Neural progenitor cell (in vitro differentiated cells): Measurements from ENCODE around the gene RND3. TPM values are rescaled to one million over a fixed set of nuclear protein-coding genes. Genes with fewer than 3 reads are reported as not detected.

Experiments used
- DNase-seq: peaks from one replicate; pipeline ENCODE4 v3.0.0-alpha.2; 2016; ENCODE audit warnings: low spot score
- H2AFZ ChIP-seq: fragments of 200-600 bp; sonication (generic); replicated peaks from 2 replicates; pipeline ENCODE4 v1.6.1; 2016; ENCODE audit warnings: antibody characterized with exemption
- H3F3A ChIP-seq: fragments of 200-600 bp; sonication (generic); 2 replicates; pipeline ENCODE4 v1.6.1; 2016; ENCODE audit warnings: antibody characterized with exemption, low read depth
- H3K27ac ChIP-seq: fragments of 200-600 bp; sonication (generic); 2 replicates; pipeline ENCODE4 v1.5.1; 2016; ENCODE audit warnings: mild to moderate bottlenecking
- H3K27me3 ChIP-seq: fragments of 200-600 bp; sonication (generic); 2 replicates; pipeline ENCODE4 v1.6.1; 2016; ENCODE audit warnings: mild to moderate bottlenecking, moderate library complexity
- H3K36me3 ChIP-seq: fragments of 200-600 bp; sonication (generic); 2 replicates; pipeline ENCODE4 v1.5.1; 2016
- H3K4me1 ChIP-seq: fragments of 200-600 bp; sonication (generic); 2 replicates; pipeline ENCODE4 v1.6.1; 2016; ENCODE audit warnings: mixed run types
- H3K4me2 ChIP-seq: fragments of 200-600 bp; sonication (generic); 2 replicates; pipeline ENCODE4 v1.6.1; 2016
- H3K4me3 ChIP-seq: fragments of 200-600 bp; sonication (generic); 2 replicates; pipeline ENCODE4 v1.5.1; 2016
- H3K79me2 ChIP-seq: fragments of 200-600 bp; sonication (generic); 2 replicates; pipeline ENCODE4 v1.6.1; 2016; ENCODE audit warnings: low read depth
- H3K9ac ChIP-seq: fragments of 200-600 bp; sonication (generic); 2 replicates; pipeline ENCODE4 v1.6.1; 2016
- H3K9me3 ChIP-seq: fragments of 200-600 bp; sonication (generic); 2 replicates; pipeline ENCODE4 v1.5.1; 2016; ENCODE audit warnings: low read depth
- H4K20me1 ChIP-seq: fragments of 200-600 bp; sonication (generic); 2 replicates; pipeline ENCODE4 v1.6.1; 2016; ENCODE audit warnings: low read depth
- H3K27ac Mint-ChIP-seq: 3 replicates; pipeline ENCODE4 v1.8.0; 2021; ENCODE audit warnings: mixed read lengths
- H3K27me3 Mint-ChIP-seq: 2 replicates; pipeline ENCODE4 v1.8.0; 2022; ENCODE audit warnings: low read depth, mild to moderate bottlenecking, inconsistent platforms, moderate library complexity, mixed read lengths; ENCODE audit not compliant: insufficient read depth
- H3K36me3 Mint-ChIP-seq: 3 replicates; pipeline ENCODE4 v1.8.0; 2021; ENCODE audit warnings: mixed read lengths
- H3K4me1 Mint-ChIP-seq: 3 replicates; pipeline ENCODE4 v1.8.0; 2021; ENCODE audit warnings: mixed read lengths
- H3K4me3 Mint-ChIP-seq: 3 replicates; pipeline ENCODE4 v1.8.0; 2021; ENCODE audit warnings: mild to moderate bottlenecking, moderate library complexity, mixed read lengths
- H3K9me3 Mint-ChIP-seq: 3 replicates; pipeline ENCODE4 v1.8.0; 2020; ENCODE audit warnings: mixed read lengths
- EZH2 ChIP-seq: fragments of 200-600 bp; sonication (generic); IDR thresholded peaks from 2 replicates; pipeline ENCODE4 v1.6.1; 2017; ENCODE audit warnings: antibody characterized with exemption, mild to moderate bottlenecking, moderate library complexity
- EZH2phosphoT487 ChIP-seq: fragments of 200-600 bp; sonication (generic); IDR thresholded peaks from 2 replicates; pipeline ENCODE4 v1.6.1; 2017; ENCODE audit warnings: antibody characterized with exemption
- total RNA-seq: library from RNA; depleted of rRNA; stranded (reverse); fragments of >200 nt; gene quantifications from 2 replicates; pipeline ENCODE4 v1.2.3, GENCODE V29; 2015; ENCODE audit warnings: low replicate concordance
- TF ChIP-seq, protein P1 (sequence below): fragments of 200-600 bp; sonication (generic); IDR thresholded peaks from 2 replicates; pipeline ENCODE4 v1.5.1; 2017; ENCODE audit warnings: antibody characterized with exemption, mild to moderate bottlenecking

RND3 gene
- total RNA-seq, 1 donor from 2014 or later: 4.0 TPM

DNA sequence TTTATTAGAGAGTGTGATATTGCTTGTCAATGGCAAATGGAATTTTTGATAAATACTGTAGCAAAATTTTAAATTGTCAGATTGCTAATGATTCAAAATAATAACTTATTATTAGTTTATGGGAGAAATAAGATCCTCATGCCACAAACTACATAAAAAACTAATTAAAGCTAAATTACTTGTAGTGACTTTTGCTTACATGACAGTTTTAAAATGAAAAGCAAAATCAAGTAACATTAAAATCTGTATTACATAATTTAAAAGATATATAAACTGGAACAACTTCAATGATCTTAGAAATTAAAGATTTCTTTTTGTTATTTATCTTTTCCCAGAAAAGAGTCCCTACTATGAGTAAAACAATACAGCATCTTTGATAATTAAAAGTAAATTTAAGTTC is 17.7 kb upstream of the RND3 start:
- Mint-ChIP-seq H3K9me3 (peaks cover 2% of the 10 kb centered on the region), H3K27ac (no peak overlapping the region), H3K4me3 (no peak overlapping the region), H3K4me1 (no peaks in the 10 kb centered on the region), H3K36me3 (no peaks in the 10 kb centered on the region), H3K27me3 (no peaks in the 10 kb centered on the region)
- no peak for TF ChIP-seq EZH2phosphoT487
- no peak for TF ChIP-seq EZH2
- TF ChIP-seq, protein P1, sequence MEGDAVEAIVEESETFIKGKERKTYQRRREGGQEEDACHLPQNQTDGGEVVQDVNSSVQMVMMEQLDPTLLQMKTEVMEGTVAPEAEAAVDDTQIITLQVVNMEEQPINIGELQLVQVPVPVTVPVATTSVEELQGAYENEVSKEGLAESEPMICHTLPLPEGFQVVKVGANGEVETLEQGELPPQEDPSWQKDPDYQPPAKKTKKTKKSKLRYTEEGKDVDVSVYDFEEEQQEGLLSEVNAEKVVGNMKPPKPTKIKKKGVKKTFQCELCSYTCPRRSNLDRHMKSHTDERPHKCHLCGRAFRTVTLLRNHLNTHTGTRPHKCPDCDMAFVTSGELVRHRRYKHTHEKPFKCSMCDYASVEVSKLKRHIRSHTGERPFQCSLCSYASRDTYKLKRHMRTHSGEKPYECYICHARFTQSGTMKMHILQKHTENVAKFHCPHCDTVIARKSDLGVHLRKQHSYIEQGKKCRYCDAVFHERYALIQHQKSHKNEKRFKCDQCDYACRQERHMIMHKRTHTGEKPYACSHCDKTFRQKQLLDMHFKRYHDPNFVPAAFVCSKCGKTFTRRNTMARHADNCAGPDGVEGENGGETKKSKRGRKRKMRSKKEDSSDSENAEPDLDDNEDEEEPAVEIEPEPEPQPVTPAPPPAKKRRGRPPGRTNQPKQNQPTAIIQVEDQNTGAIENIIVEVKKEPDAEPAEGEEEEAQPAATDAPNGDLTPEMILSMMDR: no peak
- Histone ChIP-seq H3K9ac (no peak overlapping the region), H3K4me1 (no peaks in the 10 kb centered on the region), H3K4me2 (no peak overlapping the region), H3K27ac (no peak overlapping the region), H3K9me3 (no peaks in the 10 kb centered on the region), H3K36me3 (no peaks in the 10 kb centered on the region), H2AFZ (no peak overlapping the region), H3K4me3 (no peak overlapping the region), H3F3A (no peaks in the 10 kb centered on the region), H4K20me1 (no peaks in the 10 kb centered on the region), H3K27me3 (no peaks in the 10 kb centered on the region), H3K79me2 (no peaks in the 10 kb centered on the region)
- no peak for DNase-seq

DNA sequence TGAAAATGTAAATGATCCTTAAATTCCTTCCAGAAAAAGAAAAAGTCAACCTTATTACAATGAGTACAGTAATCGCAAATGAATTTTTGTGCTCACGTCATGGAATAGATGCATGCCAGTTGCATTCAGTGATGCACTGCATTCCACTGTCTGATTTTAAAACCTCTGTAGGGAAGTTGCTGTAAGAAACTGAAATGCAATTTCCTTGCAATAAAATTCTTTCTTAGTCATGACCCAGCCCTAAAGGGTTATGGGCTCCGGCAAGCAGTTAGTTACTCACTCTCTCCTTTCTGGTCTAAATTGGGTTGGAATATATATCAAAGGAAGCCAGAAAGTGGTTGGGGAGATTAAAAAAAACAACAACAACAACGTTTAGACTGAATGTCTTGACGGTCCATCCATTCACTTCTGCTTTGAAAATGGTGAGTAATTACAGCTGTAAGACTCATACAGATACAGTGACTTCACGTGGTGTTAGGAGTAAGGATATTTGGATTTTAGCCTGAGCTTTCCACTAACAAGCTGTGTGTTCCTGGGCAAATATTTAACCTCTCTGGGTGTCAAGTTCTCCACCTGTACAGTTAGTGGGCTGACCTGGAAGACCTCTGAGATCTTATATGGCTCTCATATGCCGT is 8.6 kb upstream of the RND3 start:
- Histone ChIP-seq H3F3A (no peaks in the 10 kb centered on the region), H3K27ac (no peak overlapping the region), H3K4me2 (no peak overlapping the region), H3K36me3 (no peaks in the 10 kb centered on the region), H3K27me3 (no peaks in the 10 kb centered on the region), H4K20me1 (no peaks in the 10 kb centered on the region), H3K9me3 (no peaks in the 10 kb centered on the region), H3K79me2 (no peaks in the 10 kb centered on the region), H2AFZ (no peak overlapping the region), H3K9ac (no peak overlapping the region), H3K4me1 (no peaks in the 10 kb centered on the region), H3K4me3 (no peak overlapping the region)
- Mint-ChIP-seq H3K4me3 (no peak overlapping the region), H3K4me1 (no peaks in the 10 kb centered on the region), H3K27ac (no peak overlapping the region), H3K36me3 (no peaks in the 10 kb centered on the region), H3K9me3 (peaks cover 5% of the 10 kb centered on the region), H3K27me3 (peaks cover 2% of the 10 kb centered on the region)
- no peak for DNase-seq
- TF ChIP-seq EZH2 (no peak), EZH2phosphoT487 (no peak)
- TF ChIP-seq, protein P1: no peak

DNA sequence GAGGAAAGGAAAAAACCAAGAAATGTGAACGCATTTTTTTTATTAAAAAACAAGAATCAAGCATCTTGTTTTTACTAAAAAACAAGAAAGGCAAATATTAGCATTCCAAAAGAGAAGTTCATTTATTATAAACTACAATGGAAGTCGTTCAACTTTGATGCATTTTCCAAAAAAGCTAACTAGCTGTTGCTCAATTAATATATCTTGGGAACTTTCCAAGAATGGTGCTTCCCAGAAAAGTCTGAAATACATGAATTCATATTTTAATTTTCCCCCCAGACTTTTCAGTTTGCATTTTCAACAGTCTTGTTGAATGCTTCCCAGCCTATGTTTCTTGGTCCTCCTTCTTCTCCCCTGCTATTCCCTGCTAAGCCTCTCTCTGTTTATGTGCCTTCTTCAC is 7.5 kb upstream of the RND3 start:
- H3K27ac ChIP-seq: no peak overlapping the region
- H3K4me1 Mint-ChIP-seq: no peaks in the 10 kb centered on the region

More for the DNA sequence above, 7.5 kb upstream of the RND3 start:
- no peaks in the 10 kb centered on the region for H3K27me3 ChIP-seq
- H3K79me2 ChIP-seq: no peaks in the 10 kb centered on the region
- no peak for DNase-seq
- Mint-ChIP-seq H3K9me3 (peaks cover 3% of the 10 kb centered on the region), H3K27me3 (peaks cover 2% of the 10 kb centered on the region), H3K27ac (no peak overlapping the region), H3K36me3 (no peaks in the 10 kb centered on the region), H3K4me3 (no peak overlapping the region)
- H3F3A ChIP-seq: no peaks in the 10 kb centered on the region
- H4K20me1 ChIP-seq: no peaks in the 10 kb centered on the region
- H3K4me2 ChIP-seq: no peak overlapping the region
- H3K4me3 ChIP-seq: no peak overlapping the region
- H3K36me3 ChIP-seq: no peaks in the 10 kb centered on the region
- no peaks in the 10 kb centered on the region for H3K4me1 ChIP-seq
- no peak for TF ChIP-seq EZH2
- TF ChIP-seq, protein P1: no peak
- TF ChIP-seq EZH2phosphoT487: no peak
- no peak overlapping the region for H3K9ac ChIP-seq
- H3K9me3 ChIP-seq: no peaks in the 10 kb centered on the region
- no peak overlapping the region for H2AFZ ChIP-seq
